Activated CD4-positive, CD25-positive, alpha-beta regulatory T cell (primary cell): ENCODE results near the gene SMIM20.

ENCODE experiments used
- DNase-seq, 4 experiments: peaks; one replicate each; lab custom pipeline; 2025; lab: John Stamatoyannopoulos, UW

The SMIM20 gene

GRCh38 chr4:25955705-25956104 is 41.7 kb downstream of the SMIM20 start:
- no peak for DNase-seq

- DNase-seq, result no peak
These were observed 42.2 kb downstream of the SMIM20 start for GRCh38 chr4:25956260-25956659.

- no peak for DNase-seq
These were observed 44.1 kb downstream of the SMIM20 start for GRCh38 chr4:25958110-25958509.

GRCh38 chr4:25962393-25962792 is 48.4 kb downstream of the SMIM20 start:
- DNase-seq, result no peak

GRCh38 chr4:25965629-25966028 is 51.6 kb downstream of the SMIM20 start:
- no peak for DNase-seq

DNA sequence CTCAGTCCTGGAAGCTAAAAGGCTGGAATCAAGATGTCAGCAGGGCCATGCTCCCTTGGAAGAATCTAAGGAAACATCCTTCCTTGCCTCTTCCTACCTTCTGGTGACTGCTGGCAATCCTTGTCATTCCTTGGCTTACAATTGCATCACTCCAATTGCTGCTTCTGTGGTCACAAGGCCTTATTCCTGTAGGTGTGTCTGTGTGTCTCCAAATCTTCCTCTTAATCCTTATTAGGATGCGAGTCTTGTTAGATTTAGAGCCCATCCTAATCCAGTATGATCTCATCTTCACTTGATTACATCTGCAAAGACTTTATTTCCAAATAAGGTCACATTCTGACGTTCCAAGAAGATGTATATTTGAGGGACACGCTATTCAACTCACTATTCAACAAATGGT is 52.2 kb downstream of the SMIM20 start:
- no peak for DNase-seq

- no peak for DNase-seq
These were observed 55.5 kb downstream of the SMIM20 start for GRCh38 chr4:25969374-25970155.

DNA sequence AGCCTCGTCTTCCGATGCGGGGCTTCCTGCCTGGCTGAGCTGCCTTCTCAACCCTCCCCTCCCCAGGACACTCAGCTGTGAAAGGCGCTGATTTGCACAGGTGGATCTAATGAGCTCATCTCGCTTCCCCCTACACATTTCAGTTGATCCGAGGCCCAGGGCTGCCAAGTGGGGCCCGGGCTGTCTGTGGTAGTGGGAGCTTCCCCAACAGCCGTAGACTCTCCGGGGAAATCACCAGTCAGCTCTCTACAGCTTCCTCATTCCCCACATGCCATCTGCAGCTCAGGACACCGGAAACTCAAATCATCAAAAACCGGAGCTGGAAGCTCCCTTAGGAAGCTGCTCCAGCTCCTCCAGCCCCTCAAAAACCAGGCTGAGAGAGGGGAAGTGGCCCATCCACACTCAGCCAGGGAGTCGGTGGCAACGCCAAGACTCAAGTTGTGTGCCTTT is 56.2 kb downstream of the SMIM20 start:
- DNase-seq, result no peak

- no peak for DNase-seq
These were observed 56.8 kb downstream of the SMIM20 start for GRCh38 chr4:25970691-25971432.

DNA sequence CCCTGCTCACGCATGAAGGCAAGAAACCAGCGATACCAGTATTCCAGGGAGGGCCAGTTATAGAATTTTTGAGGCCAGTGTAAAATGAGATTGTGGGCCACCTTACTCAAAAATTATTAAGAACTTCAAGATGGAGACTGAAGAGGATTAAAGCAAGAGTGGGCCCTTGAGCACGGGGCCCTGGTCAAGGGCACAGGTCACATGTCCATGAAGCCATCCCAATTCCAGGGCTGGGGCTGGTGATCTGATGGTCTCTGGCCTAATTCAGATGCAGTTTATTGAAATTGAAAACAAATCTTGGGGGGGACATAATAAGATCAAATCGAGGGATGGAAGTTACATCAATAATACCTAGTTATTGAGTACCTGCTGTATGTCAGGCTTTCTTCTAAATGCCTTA is 58.3 kb downstream of the SMIM20 start:
- no peak for DNase-seq

DNA sequence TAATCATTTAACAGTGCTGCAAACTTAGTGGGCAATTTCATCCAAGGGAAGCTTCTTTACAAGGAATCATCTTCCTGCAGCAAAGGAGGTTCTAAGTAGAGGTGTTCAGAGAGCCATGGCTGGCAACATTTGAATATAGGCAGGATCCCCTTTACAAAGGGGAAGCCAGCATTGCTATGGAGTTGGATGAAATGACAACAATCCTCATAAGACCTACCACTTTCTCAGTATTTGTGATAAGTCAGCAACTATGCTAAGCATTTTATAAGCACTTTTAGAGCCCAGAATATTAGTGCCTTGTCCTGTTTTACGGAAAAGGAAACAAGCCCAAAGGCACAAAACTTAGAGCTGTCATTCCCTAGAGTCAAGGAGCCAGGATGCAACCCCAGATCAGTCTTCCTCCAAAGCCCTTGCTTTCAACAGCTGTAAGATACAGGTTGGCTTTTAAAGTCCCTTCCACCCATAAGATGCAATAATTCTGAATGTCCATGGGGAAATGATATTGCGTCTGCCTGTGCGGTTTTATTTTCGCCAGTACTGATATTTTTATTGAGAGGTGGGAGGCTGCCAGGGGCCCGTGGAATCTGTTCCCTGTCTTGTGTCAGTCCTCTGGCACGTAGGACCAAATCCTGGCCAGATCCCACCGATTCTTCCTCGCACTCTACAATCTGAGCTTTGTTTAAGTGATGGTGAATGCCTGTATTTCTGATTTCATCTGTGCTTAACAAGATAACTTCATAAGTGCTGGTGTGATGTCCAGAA is 59.1 kb downstream of the SMIM20 start:
- no peak for DNase-seq

DNA sequence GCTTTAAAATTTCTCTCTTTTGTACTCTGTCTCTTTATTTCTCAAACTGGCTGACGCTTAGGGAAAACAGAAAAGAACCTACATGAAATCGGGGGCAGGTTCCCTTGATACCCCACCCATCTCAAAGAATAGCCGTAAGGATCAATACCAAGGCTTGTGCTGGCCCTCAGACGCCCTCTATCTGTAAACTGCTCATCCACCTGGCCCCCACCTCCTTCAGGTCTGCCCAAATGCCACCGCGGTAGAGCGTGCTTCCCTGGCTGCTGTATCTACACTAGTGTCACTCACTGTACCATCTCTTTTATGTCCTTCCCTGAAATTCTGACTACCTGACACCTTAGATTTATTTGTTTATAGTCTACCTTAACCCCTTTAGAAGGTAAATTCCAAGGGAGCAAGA is 62.8 kb downstream of the SMIM20 start:
- no peak for DNase-seq

GRCh38 chr4:25977397-25978170 is 63.6 kb downstream of the SMIM20 start:
- DNase-seq, result no peak

- DNase-seq, result no peak
These were observed 64.3 kb downstream of the SMIM20 start for GRCh38 chr4:25978327-25978726.
